H1 (cell line): ENCODE results near the gene VAPA. TPM values are rescaled to one million over a fixed set of nuclear protein-coding genes. Genes with fewer than 3 reads are reported as not detected.

Experiments
- CTBP2 ChIP-seq: IDR thresholded peaks from 2 replicates; pipeline ENCODE4 v1.7.0; 2011; ENCODE audit warnings: borderline replicate concordance, mild to moderate bottlenecking, moderate library complexity, mixed read lengths, low read length; ENCODE audit not compliant: insufficient read depth, insufficient read length
- KDM4A ChIP-seq: IDR thresholded peaks from one replicate; pipeline ENCODE4 v1.7.1; 2012; ENCODE audit warnings: low read depth, mild to moderate bottlenecking, moderate library complexity, low read length, inconsistent platforms; ENCODE audit not compliant: severe bottlenecking
- RBBP5 ChIP-seq: IDR thresholded peaks from 2 replicates; pipeline ENCODE4 v1.7.1; 2012; ENCODE audit warnings: low read depth, mild to moderate bottlenecking, inconsistent platforms, low read length, moderate library complexity, borderline replicate concordance
- TAF1 ChIP-seq: IDR thresholded peaks from 2 replicates; pipeline ENCODE4 v1.6.1; 2011; ENCODE audit warnings: mild to moderate bottlenecking, low read depth, low read length
- TCF12 ChIP-seq: IDR thresholded peaks from 2 replicates; pipeline ENCODE4 v1.6.1; 2011; ENCODE audit warnings: low read depth, mild to moderate bottlenecking, low read length
- polyA plus RNA-seq, 7 experiments: library from polyadenylated mRNA; depleted of rRNA in 3 of 7; stranded (reverse) in 5 of 7; unstranded in 2 of 7; fragments of >200 nt in 5 of 7; fragments of 200-250 nt in 2 of 7; gene quantifications; 1 replicate in 5 of 7; 2 replicates in 1 of 7; 4 replicates in 1 of 7; pipeline versions ENCODE4 v1.2.1 to v1.2.3, GENCODE V29; 2011 to 2013; ENCODE audit warnings: missing spikeins in 2 of 7, mixed read lengths in 2 of 7
- total RNA-seq: library from RNA; stranded (reverse); fragmentation: NEBNext Ultra II Directional; extraction: Animal tissue kit (Norgen Biotek cat#: 25700); gene quantifications from 2 replicates; pipeline ENCODE4 v1.2.1, GENCODE V29; 2021

The VAPA gene
- total and polyA plus RNA-seq, 2 of the 8 experiments (the other 6 are each of a cell fraction or from before 2014, with no cell fraction given), result 79.7 to 130 TPM

DNA sequence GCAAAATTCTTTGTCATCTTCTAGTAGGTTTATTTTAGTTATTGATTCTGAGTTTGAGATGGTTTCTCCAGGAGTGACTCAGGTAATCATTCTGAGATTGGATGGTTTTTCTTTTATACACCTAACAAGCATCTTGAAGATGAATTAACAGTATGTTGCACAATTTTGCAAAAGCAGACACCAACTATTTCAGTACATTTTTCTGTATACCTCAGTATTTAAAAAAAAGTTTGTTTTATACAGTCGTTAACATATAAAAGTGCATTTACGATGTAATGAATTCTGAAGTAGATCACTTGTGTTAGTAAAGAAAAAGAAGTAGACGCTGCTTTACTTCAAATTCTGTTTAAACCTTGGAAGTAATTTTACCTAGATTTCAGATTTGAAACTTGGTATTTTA lies 3.0 kb downstream of the VAPA start (continued):
- TF ChIP-seq TCF12 (no peak), RBBP5 (no peak), TAF1 (no peak), KDM4A (no peak), CTBP2 (no peak)
